ENCODE data around the gene ZBTB21. TPM values are rescaled to one million over a fixed set of nuclear protein-coding genes. Genes with fewer than 3 reads are reported as not detected.
A peak's percentile ranks its signal among the peaks of the same experiment; 100 is the strongest.
"Not testable (repeated sequence)": the region's sequence is repeated elsewhere in the genome, so short reads cannot be mapped to it uniquely, and the experiment has no call there.

The ZBTB21 gene
- total RNA-seq, 1 donor from 2014 or later, result 3.0 TPM

DNA sequence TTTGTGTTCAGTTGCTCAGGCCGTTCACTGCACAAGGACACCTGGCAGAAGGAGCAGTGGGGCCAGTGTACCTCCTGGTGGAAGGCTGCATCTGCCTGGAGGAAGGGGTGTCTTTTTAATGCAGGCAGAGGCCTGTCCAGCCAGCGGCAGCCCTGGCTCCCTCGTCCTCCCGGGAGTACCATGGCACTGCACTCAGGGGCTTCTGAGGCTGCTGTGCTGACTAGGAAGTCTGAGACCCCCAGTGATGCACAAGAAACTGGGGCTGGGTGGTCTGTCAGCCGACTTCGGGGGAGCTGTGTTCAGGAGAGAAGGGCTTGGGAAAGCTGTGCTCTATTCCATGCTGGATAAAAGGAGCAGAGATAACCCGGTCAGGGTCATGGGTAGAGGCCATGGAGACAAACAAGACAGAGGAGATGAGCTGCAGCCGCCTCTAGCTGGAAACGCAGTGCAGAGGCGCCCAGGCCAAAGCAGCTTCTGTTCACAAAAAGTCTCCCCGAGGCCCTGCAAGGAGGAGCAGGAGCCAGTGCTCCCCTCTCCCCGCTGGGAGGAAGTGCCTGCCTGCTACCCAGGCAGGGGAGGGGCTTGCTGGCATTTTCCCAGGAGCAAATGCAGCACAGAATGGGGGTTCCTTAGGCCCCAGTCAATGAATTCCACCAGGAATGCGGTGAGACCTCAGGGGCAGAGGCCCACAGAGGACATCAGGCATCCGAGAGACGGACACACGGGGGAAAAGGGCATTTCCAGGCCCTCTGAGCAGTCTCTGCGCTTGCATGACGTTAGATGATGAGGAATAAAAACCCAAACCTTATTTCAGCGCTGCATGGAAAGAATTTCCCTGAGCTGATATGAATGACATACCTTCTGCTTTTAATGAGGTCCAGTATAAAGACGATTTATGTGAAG, 39.2 kb downstream of the ZBTB21 start:
- no peak for DNase-seq (ENCODE audit: low read depth in 2 of 2)

DNA sequence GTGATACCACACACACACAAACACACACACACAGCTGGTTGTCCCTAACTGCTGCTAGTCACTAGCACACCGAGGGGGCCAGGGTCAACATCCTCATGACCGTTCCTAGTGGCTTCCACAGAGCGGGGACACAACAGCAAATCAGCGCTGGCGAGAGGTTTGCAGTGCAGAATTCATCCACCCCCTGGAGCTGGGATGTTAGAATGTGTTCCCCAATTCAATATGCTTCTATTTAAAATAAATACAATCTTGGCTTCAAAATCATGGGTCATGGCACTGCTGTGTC, 40.1 kb downstream of the ZBTB21 start:
- no peak for DNase-seq (ENCODE audit: low read depth in 2 of 2)

DNA sequence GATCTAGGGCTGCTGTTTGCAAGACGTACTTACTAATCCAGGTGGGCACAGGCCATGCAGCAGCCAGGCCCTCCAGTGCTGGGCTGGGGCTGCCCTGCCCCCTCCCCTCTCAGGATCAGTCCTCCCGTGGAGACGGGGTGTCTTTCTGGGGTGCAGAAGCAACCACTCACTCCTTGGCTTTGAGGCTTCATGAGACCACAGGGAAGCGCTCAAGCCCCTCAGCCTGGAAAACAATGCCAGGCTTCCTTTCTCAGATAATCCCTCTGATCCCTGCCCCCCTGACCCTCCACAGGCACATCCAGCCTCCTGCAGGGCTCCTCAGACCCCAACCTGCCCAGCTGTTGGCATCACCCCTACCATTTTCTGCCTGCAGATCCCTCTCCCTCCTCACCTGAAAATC, 42.5 kb downstream of the ZBTB21 start:
- DNase-seq (ENCODE audit: low read depth in 2 of 2), result no peak

DNA sequence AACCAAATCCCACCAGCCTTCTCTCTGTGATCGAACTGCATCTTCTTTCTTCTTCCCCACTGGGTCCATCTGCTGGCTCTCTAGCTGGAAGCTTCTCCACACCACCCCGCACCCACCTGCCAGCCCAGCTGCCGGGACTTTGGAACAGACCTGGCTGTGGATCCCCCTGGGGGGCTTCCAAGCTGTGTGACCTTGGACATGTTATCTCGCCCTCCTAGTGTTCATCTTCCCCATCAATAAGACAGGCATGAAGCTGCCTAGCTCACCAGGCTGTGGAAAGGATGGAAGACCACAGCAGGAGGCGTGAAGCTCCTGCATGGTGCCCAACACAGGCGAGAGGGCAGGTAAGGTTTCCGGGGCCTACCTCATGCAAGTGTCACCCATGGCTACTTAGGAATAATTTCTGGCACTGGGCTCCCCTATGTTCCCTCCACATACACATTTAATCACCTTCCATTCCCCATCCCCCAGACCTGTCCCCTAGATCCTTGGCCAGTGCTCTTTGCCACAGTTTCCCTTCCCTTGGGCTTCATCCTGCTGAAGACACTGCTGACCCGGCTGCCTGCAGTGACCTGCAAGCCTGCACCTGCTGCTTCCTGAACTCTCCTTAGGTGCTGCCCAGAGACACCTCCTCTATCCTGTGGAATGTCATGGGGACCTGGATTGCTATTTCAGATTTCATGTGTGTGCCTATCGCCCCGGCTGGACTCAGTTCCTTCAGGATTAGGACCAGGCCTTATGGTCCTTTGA, 43.1 kb downstream of the ZBTB21 start:
- no peak for DNase-seq (ENCODE audit: low read depth in 2 of 2)

DNA sequence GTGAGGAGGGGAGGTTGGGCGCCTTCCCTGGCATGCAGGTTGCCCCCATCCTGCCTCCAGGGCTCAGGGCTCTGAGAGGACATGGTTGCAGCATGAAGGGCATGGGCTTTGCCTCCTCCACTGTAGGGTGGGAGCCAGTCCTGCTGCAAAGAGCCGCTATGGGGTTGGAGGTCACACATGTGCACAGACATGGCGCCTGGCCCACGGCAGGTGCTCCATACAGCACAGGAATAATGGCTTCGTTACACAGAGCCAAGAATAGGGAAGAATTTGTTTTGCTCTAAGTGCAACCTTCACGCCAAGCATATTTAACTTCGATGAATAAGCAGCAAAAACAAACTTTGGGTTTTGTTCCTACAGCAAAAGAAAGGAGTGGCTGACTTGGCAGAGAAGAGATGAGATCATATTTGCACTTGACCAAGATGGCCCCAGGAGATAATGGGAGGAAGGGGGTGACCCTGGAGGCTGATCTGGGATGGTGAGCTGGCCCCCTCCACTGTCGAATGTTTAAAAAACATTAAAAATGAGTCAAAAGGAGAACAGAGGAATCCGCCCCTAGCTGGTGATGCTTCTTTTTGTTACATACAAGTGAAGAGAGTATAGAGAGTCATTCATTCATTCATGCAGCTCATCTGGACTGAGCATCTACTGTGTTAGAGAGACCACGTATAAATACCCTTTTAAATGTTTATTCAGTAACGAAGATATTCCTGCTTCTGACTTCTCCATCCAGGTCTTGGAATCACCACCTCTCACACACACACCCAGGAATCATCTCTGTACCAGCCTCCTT, 43.9 kb downstream of the ZBTB21 start:
- no peak for DNase-seq (ENCODE audit: low read depth in 2 of 2)

DNA sequence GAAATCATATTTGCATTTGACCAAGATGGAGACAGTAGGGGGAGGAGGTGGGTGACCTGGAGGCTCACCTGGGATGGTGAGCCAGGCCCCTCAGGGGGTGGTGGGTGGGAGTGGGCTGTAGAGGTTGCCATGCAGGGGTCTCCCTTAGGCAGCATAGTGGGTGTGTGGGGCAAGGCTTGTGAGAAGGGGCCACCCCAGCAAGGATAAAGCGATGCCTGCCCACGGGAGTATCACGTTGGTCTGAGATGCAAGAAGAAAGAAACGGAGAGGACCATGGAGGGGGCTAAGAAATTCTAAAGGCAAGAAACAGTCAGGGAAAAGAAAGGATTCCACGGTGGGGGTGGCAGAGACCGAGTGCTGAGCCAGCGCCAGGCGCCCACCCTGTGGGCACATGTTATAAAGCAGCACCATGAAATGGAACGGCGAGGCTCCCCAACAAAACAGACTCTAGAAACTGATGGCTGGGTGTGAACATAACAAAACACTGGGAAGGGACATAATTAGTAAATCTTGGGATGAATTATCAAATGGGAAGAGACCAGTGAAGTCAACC, 44.6 kb downstream of the ZBTB21 start:
- no peak for DNase-seq (ENCODE audit: low read depth in 2 of 2)

DNA sequence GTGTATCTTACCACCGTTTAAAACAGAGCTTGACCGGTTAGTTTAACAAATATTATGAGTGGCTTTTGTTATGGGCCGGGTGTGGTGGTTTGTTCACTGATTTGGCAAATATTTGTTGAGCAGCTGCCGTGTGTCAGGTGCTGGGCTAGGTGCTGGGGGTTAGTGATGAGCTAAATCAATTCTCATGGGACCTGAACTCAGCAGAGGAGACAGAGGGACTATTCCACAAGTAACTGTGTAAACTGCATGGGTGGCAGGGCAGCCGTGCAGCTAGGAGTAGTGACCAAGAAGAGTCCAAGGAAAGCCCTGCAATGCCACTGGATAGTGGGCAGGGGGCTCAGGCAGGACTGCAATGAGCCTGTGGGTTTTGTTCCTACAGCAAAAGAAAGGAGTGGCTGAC, 45.1 kb downstream of the ZBTB21 start:
- DNase-seq (ENCODE audit: low read depth in 2 of 2), result no peak

DNA sequence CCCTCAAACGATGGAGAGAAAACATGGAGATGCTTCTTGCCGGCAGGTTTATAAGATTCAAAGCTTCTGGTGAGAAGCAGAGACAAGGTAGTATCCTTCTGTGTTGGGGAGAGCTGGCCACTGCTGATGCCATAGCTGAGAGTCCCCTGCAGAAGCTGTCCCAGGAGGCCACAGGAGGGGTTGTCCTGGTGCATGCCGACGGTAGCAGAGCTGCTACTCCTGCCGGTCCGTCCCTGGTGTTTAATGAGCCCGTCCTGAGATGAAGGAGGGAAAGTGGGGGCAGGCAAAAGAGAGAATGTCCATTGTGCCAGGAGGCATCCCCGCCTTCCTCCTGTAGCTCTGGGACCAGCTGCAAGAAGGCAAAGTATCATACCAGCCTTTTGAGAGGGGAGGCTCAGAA, 46.0 kb downstream of the ZBTB21 start:
- no peak for DNase-seq (ENCODE audit: low read depth in 2 of 2)

DNA sequence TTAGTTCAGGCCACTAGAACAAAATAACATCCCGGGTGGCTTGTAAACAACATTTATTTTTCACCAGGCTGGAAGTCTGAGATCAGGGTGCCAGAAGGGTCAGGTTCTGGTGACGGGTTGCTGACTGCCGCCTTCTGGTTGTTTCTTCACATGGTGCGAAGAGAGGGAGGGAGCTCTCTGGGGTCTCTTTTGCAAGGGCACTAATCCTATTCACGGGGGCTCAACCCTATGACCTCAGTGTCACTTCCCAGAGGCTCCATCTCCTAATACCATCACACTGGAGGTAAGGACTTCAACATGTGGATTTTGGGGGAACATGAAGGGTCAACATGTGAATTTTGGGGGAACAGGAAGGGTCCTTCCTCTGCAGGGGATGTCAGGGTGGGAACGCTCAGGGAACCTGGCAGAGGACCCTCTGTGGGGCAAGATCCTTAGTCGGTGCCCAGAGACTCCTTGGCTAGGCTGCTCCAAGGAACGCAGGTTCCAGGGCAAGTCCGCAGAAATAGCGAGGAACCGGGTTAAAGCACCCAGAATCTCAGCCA, 47.7 kb downstream of the ZBTB21 start:
- DNase-seq (ENCODE audit: low read depth in 2 of 2), result no peak

DNA sequence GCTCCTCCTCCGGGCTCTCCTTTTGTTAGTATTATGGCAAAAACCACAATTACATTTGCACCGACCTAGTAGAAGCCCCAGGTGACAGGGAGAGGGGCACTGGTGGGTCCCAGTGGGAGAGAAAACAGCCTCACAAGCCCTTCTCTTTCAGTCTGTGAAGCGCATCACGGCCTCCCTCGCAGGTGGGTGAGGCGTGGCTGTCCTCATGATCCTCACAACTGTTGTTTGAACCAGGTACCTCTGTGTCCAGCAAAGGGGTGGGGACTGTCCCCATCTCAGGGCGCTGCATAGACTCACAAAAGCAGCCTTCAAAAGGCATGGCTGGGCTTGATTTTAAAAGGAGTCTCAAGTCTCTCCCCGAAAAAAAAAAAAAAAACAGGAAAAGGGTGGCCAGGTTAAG, 48.4 kb downstream of the ZBTB21 start:
- no peak for DNase-seq (ENCODE audit: low read depth in 2 of 2)

DNA sequence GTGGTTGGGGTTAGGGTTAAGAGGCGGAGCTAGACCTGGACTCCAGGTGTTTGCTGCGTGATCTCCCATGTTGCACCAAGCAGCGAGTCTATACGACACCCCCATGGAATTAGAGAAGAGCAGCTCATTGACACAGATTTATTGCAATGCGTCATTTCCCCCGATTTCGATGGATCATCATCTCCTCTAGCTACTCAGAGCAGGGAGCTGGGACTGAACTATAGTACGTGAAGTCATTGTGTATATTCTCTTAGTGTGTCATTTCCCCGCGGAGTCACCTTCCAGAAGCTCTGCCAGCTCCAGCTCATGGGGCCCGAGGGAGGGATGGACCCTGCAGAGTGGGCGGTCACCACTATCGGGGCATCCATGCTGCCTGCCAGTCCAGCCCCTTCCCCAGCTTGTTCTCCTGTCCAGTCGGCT, 48.9 kb downstream of the ZBTB21 start:
- DNase-seq (ENCODE audit: low read depth in 2 of 2), result peak; percentile 21 to 91

DNA sequence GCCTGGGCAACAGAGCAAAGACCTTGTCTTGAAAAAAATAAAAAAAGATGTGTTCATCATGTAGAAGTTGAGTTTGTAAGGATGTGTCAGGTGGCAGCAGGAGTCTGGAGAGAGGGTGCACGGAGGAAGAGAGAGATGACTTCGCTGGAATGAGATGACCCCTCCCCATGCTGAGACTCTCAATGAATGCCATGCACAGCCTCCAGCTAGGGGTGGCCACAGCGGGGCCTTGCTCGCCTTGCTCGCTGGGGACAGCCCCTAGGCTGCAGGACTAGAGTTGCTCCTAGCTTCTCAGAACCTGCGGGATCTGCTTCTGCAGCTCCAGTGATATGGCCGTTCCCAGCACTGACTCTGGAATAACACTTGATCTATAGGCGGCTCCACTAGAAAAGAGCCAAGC, 49.8 kb downstream of the ZBTB21 start:
- no peak for DNase-seq (ENCODE audit: low read depth in 2 of 2)

DNA sequence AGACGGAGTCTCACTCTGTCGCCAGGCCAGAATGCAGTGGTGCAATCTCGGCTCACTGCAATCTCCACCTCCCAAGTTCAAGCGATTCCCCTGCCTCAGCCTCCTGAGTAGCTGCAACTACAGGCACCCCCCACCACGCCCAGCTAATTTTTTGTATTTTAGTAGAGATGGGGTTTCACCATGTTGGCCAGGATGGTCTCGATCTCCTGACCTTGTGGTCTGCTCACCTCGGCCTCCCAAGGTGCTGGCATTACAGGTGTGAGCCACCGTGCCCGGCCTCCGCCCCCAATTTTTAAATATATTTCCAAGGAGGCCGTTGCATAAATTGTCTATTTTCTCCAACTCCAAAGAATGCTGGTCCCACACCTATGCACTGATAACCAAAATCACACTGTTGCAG, 50.5 kb downstream of the ZBTB21 start:
- not testable (repeated sequence) for DNase-seq (ENCODE audit: low read depth in 2 of 2)

DNA sequence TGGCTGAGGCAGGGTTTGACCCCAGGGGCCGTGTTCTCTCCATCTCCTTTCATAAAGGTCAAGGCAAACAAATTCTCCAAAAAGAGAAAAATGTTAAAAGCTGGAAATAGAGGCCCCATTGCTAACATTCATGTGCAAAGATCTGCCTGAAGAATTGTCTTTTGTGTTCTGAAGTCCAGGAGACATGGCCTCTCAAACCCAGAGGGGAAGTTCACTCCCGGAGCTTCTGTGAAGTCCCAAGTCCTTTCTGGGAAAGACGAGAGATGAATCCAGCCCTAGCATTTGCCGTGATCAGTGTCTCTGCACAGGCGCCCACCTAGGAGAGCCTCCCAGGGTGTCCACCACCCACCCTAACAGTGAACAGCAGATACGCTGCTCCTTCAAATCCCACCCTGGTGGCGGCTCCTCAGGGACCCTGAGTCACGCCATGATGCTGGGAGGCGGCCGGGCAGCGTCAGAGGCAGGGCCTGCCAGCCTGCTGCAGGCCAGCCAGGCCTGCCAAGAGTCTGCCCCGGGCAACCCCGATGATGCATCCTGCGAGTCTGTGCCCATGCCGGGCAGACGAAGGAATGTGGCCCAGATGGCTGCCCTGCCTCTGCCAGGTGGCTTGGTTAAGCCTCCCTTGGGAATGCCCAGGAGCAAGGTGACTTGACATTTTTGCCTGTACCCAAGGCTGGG, 51.1 kb downstream of the ZBTB21 start:
- DNase-seq (ENCODE audit: low read depth in 2 of 2), result peak in 1 of 2 donors; percentile 60

DNA sequence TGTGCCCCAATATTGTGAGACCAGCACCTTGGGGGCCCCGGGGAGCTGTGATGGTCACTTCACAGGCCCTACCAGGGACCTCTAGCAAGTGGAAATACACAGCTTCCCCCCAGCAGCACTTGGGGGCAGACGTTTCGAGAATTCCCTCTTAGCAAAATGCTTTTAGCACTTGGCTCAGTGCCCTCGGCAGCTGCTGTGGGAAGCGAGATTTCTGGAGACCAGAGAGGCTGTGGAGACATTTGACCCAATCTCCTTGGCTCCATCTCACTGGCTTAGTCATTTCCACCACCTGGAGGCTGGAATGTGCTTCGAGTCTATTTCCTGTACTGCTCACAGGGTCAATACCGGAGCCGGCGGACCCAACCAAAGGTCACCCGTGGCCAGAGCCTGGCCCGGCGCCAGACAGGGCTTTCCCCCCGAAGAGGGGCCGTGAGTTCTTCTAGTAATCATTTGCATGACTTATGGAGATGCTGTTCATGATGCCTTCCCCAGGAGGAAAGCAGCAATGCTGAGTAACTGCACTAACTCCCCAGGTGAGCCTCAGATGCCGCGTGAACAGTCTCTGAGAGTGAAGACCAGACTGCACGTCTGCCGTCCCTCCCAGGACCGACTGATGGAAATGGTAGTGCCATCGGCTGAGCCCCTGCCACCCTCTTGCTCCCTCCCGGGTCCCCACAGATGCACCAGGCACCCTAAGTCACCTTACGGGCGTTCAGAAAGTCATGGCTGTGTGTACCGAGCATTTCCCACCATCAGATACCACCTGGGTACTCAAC, 52.0 kb downstream of the ZBTB21 start:
- DNase-seq (ENCODE audit: low read depth in 2 of 2), result peak; percentile 30 to 99

DNA sequence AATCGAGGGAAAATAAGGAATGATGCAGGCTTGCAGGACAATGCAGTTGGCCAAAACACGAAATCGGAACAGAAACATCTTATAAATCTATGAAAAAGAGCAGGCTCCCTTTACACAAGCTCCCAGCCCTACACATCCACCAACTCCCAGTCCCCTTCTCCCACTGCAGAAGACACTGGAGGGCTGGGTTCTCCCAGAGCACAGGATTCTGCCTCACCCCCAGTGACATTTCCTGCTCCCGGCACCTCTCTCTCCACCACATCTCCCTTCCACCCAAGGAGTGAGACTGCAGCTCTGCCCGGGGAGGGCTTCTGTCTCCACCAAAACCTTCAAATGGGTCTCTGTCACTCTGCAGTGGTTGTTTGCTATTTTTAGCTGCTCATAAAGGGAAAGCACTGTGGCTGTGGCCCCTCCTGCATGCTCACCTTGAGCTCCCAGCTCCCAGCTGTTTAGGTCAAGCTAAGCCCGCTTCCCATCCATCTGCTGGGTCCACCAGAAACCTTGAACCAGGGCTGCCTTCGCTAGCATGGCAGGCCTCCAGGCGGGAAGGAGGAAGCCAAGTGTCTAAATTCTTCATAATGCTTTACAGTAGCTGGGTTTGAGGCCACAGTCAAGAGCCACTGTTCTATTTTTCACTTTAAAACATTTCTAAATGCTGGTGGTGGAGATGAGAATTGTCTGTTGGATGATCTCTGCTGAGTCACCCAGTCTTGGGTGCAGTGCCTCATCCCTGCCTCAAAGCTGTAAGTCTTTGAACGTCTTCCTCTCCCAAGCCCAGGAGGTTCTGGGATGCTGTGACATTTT, 53.0 kb downstream of the ZBTB21 start:
- peak in 1 of 2 donors; percentile 50 for DNase-seq (ENCODE audit: low read depth in 2 of 2)

DNA sequence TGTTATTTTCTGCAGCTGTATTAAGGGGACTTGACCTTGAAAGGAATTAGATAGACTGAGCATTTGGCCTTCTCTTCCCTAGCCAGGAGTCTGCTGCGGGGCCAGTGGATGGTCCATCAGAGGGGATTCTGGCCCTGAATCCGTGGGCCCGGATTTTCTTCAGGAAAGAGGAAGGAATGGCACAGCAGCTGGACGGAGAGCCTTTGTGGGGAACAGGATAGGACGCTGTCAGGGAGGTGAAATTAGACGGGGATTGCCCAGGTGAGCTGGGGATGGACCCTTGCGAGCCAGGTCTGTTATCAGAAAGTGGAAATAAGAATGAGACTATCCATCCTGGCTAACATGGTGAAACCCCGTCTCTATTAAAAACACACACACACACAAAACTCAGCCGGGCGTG, 54.6 kb downstream of the ZBTB21 start:
- no peak for DNase-seq (ENCODE audit: low read depth in 2 of 2)

DNA sequence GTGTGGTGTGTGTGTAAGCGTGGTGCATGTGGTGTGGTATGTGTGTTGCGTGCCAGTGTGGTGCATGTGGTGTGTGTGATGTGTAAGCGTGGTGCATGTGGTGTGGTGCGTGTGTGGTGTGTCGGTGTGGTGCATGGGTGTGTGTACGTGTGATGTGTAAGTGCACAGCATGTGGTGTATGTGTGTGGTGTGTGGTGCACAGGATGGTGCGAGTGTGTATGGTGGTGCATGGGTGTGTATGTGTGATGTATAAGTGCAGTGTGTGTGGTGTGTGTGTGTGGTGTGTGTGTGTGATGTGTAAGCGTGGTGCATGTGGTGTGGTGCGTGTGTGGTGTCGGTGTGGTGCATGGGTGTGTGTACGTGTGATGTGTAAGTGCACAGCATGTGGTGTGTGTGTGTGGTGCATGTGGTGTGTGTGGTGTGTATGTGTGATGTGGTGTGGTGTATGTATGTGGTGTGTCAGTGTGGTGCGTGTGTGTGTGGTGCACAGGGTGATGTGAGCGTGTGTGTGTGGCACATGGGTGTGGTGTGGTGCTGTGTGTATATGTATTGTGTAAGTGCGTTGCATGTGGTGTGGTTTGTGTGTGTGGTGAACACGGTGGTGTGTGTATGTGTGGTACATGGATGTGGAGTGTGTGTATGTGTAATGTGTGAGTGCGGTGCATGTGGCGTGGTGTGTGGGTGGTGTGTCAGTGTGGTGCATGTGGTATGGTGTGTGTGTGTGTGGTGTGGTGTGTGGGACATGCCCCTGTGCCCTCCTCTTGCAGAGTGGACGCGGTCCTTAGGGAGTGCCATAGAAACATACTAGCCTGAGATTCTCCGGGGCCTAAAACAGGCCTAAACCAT, 55.3 kb downstream of the ZBTB21 start:
- no peak for DNase-seq (ENCODE audit: low read depth in 2 of 2)

Data from dermis microvascular lymphatic vessel endothelial cell (primary cell).